Subcutaneous adipose tissue (tissue), 4 donors: ENCODE measurements around the gene IL1RN. TPM values are rescaled to one million over a fixed set of nuclear protein-coding genes. Genes with fewer than 3 reads are reported as not detected.

Experiments used
- total RNA-seq, 4 donors: library from RNA; depleted of rRNA; stranded (reverse); fragments of >200 nt; gene quantifications; one replicate each; pipeline ENCODE4 v1.1.0, GENCODE V29; 2016
- TF ChIP-seq, protein P1 (sequence below): fragments of 450-650 bp; IDR thresholded peaks from one replicate; pipeline ENCODE4 v1.5.1; 2016; ENCODE audit warnings: low read depth, mild to moderate bottlenecking, control low read depth, antibody characterized with exemption, moderate library complexity

IL1RN gene
- total RNA-seq, 4 donors from 2014 or later, result 0.98 to 105 (median 6.0) TPM

DNA sequence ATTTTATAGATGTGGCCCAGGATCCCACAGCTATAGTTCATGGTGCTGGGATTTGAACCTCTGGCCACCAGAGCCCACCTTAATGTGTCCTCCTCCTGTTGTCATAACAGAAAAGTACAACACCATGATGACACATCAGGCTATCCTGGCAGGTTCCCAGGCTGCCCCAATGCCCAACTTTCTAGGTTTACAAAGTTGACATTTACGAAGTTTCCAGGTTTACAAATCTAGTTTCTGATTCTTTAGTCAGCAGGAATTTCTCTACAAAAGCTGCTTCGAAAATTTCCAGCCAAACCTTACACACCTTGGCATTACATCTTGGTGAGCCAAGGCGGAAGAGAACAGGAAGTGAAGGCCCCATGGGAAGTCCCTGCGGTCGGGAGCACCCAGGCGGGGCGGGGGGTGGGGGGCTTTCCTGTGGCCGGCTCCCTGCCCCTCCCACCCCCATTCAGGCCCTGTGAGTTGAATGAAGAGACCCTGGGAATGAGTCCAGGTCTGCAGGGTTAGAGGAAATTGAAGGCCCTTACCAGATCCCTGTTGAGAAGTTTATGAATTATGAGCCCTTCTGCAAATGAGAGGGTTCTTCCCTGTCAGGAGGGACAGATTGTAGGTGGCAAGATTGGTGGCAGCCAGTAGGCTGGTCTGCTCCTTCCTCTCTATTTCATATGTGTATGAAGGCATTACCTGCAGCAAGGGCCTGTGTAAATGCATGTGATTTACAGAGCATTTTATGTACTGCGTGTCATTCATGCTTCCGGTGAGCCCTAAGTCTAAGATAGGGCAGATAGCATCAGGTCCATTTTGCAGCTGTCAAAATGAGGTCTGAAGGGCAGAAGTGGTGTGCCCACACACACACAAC, 11.1 kb upstream of the IL1RN start:
- TF ChIP-seq, protein P1, sequence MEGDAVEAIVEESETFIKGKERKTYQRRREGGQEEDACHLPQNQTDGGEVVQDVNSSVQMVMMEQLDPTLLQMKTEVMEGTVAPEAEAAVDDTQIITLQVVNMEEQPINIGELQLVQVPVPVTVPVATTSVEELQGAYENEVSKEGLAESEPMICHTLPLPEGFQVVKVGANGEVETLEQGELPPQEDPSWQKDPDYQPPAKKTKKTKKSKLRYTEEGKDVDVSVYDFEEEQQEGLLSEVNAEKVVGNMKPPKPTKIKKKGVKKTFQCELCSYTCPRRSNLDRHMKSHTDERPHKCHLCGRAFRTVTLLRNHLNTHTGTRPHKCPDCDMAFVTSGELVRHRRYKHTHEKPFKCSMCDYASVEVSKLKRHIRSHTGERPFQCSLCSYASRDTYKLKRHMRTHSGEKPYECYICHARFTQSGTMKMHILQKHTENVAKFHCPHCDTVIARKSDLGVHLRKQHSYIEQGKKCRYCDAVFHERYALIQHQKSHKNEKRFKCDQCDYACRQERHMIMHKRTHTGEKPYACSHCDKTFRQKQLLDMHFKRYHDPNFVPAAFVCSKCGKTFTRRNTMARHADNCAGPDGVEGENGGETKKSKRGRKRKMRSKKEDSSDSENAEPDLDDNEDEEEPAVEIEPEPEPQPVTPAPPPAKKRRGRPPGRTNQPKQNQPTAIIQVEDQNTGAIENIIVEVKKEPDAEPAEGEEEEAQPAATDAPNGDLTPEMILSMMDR, result no peak

DNA sequence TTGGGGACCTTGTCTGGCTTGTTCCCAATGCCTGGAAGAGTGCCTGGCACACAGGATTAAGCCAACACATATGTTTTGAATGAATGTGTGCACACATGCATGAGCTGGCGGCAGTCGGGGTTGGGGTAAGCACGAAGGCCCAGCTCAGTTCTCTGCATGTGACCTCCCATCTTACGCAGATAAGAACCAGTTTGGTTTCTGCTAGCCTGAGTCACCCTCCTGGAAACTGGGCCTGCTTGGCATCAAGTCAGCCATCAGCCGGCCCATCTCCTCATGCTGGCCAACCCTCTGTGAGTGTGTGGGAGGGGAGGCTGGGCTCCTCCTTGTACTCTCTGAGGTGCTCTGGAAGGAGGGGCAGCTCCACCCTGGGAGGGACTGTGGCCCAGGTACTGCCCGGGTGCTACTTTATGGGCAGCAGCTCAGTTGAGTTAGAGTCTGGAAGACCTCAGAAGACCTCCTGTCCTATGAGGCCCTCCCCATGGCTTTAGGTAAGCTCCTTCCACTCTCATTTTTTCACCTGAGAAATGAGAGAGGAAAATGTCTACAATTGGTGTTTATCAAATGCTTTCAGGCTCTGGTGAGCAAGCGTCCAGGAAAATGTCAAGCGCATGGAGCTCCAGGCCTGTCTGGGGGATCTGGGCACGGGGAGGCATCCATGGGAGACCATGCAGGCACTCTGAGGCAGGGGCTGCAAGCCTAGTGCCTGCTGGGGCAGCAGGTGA, 9.7 kb upstream of the IL1RN start:
- TF ChIP-seq, protein P1, result no peak

DNA sequence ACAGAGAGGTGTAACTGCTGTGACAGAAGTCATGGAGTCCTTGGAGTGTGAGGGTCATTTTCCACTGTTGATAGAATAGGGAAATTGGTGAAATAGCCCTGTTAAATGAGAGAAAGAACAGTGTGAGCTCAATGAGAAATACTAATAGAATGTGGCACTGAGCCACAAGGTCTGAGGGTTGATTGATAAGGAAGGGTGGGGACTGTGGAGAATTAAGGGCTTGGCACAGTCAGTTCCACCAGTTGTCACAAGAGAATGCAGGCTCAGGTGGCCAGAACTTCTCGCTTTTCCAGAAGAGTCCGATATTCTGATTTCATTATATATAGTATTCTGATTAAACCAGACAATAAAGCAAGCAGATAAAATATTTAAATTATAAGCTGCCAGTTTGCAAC, 9.1 kb upstream of the IL1RN start:
- TF ChIP-seq, protein P1, result no peak

DNA sequence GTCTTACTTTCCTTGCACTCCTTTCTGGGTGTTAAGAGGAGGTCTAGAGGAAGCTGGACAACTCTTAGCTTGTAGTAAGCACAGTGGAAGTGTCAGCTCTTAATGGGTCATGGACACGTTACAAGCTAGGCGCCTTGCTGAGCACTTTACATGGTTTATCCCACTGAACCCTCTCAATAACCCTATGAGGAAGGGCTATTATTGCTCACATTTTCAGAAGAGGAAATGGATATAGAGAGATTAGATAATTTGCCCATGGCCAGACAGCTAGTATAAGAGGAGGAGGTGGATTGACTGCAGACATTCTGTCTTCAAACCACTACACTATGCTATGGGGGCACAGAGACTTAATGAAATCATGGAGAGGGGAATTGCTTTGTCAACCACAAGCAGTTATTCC, 8.3 kb upstream of the IL1RN start:
- TF ChIP-seq, protein P1, result no peak

DNA sequence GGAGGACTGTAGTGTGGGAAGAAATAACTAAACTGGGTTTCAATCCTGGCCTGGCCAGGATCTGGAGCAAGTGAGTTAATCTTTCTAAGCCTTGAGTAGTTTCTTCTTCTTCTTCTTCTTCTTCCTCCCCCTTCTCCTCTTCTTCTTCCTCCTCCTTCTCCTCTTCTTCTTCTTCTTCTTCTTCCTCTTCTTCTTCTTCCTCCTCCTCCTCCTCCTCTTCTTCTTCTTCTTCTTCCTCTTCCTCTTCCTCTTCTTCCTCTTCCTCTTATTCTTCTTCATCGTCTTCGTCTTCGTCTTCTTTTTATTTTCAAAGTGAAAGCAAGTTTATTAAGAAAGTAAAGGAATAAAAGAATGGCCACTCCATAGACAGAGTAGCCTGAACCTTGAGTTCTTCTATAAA, 6.5 kb upstream of the IL1RN start:
- TF ChIP-seq, protein P1, result no peak

DNA sequence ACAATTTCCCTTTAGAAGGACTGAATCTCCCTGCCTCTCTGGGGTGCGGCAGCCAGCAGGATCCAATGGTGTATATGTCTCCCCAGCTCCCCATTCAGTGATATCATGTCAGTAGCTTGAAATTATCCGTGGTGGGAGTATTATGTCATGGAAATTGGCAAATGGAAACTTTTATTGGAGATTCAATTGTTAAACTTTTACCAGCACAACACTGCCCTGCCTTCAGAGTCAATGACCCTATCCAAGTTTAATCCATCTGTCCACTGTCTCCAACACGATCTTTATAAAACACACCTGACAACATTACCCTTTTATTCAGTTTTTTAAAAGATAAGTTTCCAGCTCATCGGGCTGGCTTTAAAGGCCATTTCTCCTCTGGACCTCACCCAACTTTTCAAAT, 5.0 kb upstream of the IL1RN start:
- TF ChIP-seq, protein P1, result no peak

DNA sequence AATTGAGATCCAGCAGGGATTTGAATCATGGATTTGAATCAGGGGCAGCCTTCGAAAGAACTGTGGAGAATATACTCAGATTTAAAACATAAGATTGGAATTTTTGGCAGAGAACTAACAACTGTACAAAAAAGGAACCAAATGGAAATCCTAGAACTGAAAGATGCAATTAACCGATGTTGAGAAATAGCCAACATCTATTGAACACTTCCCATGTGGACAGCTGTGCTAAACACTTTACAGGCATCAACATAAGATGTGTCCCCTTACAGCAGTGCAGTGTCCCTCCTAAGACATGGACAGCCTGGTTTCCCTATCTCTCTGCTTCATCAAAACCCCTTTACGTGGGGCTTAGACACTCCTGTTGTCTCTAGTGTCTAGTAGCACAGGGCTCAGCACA, 3.7 kb upstream of the IL1RN start:
- TF ChIP-seq, protein P1, result no peak
